HUDEP-2 (cell line): ENCODE data around the gene FAM227A.

ENCODE experiments used
- DNase-seq, 76 experiments: peaks; one replicate each; lab custom pipeline; 2025; ENCODE audit not compliant: unreplicated experiment in 76 of 76; lab: John Stamatoyannopoulos, UW

The FAM227A gene

DNA sequence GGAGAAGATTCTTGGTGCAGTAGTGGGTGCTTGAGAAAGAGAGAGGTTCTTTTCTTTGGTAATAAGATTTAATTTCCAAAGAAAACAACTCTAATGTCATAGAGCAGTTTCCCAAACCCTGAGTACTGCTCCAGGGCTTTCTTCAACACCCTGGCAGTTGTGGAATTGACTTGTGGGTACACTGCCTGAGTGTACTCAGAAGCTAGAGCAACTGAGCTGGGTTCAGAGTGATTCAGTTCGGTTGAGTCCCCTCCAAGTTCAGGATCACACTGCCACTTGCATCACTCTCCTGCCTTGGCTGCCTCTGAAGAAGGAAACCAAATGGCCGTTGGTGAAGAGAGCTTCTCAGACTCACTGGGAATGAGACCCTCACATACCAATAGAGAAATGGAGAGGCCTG, 91.5 kb downstream of the FAM227A start:
- DNase-seq: no peak

DNA sequence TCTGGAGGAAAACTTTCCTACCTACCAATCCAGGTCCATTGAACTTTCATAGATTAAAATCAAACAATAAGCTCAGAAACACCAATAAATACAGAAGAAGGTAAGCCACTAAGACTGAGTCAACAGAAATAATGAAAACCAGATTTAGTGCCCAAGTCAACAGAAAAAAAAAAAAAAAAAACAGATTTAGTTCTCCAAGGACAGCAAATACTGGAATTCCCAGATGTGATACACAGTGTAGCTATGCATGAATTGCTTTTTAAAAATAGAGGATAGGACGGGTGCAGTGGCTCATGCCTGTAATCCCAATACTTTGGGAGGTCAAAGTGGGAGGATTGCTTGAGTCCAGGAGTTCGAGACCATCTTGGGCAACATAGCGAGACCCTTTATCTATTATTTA, 101.9 kb downstream of the FAM227A start:
- no peak for DNase-seq

DNA sequence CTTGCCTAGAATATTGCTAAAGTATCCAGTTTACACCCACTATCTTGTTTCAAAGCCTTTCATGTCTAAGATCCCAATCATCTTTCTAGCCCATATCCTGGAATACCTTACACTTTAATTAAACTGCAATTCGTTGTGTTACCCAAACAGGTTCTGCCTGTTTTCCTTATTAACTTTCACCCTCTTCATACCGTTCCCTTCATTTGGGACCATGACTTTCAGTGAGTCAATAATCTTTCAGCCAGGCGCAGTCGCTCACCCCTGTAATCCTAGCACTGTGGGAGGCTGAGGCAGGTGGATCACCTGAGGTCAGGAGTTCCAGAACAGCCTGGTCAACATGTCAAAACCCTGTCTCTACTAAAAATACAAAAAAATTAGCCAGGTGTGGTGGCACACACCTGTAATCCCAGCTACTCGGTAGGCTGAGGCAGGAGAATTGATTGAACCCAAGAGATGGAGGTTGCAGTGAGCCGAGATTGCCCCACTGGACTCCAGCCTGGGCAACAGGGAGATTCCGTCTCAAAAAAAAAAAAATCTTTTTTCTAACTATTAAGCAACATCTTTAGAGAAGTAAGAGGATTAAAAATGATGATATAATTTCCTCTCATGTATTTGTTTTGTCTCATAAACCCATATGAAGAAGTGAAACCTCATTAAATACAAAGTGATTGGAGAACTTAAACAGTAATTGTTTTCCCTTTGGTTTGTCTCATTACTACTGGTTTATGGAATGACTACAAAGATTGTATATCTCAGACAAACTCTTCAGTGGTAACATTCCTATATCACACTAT, 106.9 kb downstream of the FAM227A start:
- DNase-seq: no peak

DNA sequence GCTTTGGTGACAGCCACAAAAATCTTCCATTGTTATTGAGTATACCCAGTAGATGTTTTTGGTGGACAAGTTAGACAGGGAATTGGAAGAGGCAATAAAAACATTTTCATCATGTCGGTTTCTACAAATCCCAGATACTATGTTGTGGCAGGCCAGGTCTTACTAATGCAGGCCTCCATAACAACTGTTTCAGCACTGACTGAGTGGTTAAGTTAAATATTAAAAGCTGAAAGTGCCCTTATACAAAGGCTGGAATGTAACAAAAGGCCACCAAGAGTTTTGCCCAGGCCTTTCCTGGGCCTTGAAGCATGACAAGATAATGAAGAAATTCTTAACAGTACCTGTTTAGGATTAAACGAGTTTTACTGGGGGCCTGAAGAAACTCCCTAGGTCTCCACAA, 115.5 kb downstream of the FAM227A start:
- DNase-seq: no peak

DNA sequence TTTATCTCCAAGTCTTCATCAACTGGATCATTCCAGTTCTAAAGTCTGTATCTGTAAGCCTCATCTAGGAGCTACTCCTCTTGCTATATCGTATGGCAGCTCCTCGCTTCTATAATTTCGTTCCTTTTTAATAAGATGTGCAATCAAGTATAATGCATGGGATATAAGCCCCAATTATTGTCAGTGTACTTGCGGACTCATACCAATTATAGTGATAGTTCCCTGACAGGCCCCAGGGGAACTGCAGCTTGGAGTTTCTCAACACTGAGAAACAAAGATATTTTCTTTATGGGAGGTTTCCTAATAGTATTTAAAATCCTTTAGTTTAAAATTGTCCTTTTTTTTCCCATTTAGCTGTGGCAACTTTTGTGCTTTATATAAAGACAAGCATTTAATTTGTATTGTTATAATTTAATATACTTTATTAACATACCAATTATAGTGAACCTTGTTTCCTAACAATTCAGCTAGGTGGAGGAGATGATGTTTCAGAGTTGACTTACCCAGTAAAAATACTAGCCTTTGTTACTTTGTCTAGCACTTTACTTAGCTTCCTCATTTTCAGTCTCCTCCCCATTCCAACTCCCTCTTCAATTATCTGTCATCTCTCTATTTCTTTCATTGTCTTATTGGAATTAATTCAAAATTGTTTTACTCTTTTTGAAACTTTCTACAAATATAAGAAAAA, 124.8 kb downstream of the FAM227A start:
- DNase-seq: no peak
